NB4 (cell line): ENCODE data around the gene MTCP1.

Experiments
- MAX ChIP-seq: IDR thresholded peaks from 2 replicates; pipeline ENCODE4 v1.6.1; 2011; ENCODE audit warnings: low read depth, low read length
- POLR2A ChIP-seq: IDR thresholded peaks from 2 replicates; pipeline ENCODE4 v1.6.1; 2011; ENCODE audit warnings: mild to moderate bottlenecking; ENCODE audit not compliant: insufficient read length; ENCODE audit errors: extremely low read depth
- TF ChIP-seq, protein P1 (sequence below): IDR thresholded peaks from one replicate; pipeline ENCODE4 v1.5.1; 2012; ENCODE audit warnings: low read depth, low read length

- TF ChIP-seq, protein P1, sequence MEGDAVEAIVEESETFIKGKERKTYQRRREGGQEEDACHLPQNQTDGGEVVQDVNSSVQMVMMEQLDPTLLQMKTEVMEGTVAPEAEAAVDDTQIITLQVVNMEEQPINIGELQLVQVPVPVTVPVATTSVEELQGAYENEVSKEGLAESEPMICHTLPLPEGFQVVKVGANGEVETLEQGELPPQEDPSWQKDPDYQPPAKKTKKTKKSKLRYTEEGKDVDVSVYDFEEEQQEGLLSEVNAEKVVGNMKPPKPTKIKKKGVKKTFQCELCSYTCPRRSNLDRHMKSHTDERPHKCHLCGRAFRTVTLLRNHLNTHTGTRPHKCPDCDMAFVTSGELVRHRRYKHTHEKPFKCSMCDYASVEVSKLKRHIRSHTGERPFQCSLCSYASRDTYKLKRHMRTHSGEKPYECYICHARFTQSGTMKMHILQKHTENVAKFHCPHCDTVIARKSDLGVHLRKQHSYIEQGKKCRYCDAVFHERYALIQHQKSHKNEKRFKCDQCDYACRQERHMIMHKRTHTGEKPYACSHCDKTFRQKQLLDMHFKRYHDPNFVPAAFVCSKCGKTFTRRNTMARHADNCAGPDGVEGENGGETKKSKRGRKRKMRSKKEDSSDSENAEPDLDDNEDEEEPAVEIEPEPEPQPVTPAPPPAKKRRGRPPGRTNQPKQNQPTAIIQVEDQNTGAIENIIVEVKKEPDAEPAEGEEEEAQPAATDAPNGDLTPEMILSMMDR, result no peak
- TF ChIP-seq MAX (no peak), POLR2A (no peak)
Observed at GRCh38 chrX:155056471-155056870, 14.5 kb downstream of the MTCP1 start.
